GM12878 (cell line): ENCODE results near the gene NRN1L.

ENCODE experiments used
- ETV6 ChIP-seq, 2 experiments: fragments of 450-650 bp in 1 of 2; IDR thresholded peaks in 1 of 2; conservative IDR thresholded peaks in 1 of 2; 2 replicates each; pipeline ENCODE4 v1.6.1; 2014; ENCODE audit warnings: antibody characterized with exemption in 1 of 2, borderline replicate concordance in 1 of 2, low read depth in 1 of 2, mild to moderate bottlenecking in 1 of 2, moderate library complexity in 1 of 2
- EZH2 ChIP-seq: IDR thresholded peaks from 2 replicates; pipeline ENCODE4 v1.6.1; 2012; ENCODE audit warnings: low read depth, mild to moderate bottlenecking, control low read depth, inconsistent platforms, low read length, borderline replicate concordance; ENCODE audit not compliant: control insufficient read depth
- JUND ChIP-seq: IDR thresholded peaks from 2 replicates; pipeline ENCODE4 v1.6.1; 2012; ENCODE audit warnings: low read depth, mild to moderate bottlenecking, low read length, improper control_type of control experiment, moderate library complexity
- NRF1 ChIP-seq: conservative IDR thresholded peaks from 2 replicates; pipeline ENCODE4 v1.6.1; 2011; ENCODE audit warnings: mild to moderate bottlenecking, low read depth, low read length, improper control_type of control experiment
- RAD21 ChIP-seq: IDR thresholded peaks from 2 replicates; pipeline ENCODE4 v1.6.1; 2011; ENCODE audit warnings: mild to moderate bottlenecking, low read depth, low read length, moderate library complexity; ENCODE audit not compliant: insufficient read depth
- RBBP5 ChIP-seq: fragments of 200-600 bp; sonication (generic); conservative IDR thresholded peaks from 2 replicates; pipeline ENCODE4 v1.6.1; 2016
- TF ChIP-seq, protein P1 (sequence below): fragments of 450-650 bp; IDR thresholded peaks from 2 replicates; pipeline ENCODE4 v1.6.1; 2017; ENCODE audit warnings: antibody characterized with exemption, mild to moderate bottlenecking, moderate library complexity

- TF ChIP-seq JUND: no peak
- TF ChIP-seq, protein P1, sequence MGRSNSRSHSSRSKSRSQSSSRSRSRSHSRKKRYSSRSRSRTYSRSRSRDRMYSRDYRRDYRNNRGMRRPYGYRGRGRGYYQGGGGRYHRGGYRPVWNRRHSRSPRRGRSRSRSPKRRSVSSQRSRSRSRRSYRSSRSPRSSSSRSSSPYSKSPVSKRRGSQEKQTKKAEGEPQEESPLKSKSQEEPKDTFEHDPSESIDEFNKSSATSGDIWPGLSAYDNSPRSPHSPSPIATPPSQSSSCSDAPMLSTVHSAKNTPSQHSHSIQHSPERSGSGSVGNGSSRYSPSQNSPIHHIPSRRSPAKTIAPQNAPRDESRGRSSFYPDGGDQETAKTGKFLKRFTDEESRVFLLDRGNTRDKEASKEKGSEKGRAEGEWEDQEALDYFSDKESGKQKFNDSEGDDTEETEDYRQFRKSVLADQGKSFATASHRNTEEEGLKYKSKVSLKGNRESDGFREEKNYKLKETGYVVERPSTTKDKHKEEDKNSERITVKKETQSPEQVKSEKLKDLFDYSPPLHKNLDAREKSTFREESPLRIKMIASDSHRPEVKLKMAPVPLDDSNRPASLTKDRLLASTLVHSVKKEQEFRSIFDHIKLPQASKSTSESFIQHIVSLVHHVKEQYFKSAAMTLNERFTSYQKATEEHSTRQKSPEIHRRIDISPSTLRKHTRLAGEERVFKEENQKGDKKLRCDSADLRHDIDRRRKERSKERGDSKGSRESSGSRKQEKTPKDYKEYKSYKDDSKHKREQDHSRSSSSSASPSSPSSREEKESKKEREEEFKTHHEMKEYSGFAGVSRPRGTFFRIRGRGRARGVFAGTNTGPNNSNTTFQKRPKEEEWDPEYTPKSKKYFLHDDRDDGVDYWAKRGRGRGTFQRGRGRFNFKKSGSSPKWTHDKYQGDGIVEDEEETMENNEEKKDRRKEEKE: no peak
- TF ChIP-seq RAD21: no peak
- no peak for TF ChIP-seq NRF1
- TF ChIP-seq RBBP5: no peak
- no peak for TF ChIP-seq ETV6 (conservative IDR thresholded peaks at IDR 0.05 in 1 of 2, IDR thresholded peaks at IDR 0.05 in 1 of 2; ENCODE audit: borderline replicate concordance in 1 of 2, low read depth in 1 of 2)
- TF ChIP-seq EZH2: no peak
Measured at GRCh38 chr16:67878232-67878631, 6.5 kb upstream of the NRN1L start.
